Glutamatergic neuron (in vitro differentiated cells): ENCODE data around the gene ALPK3. TPM values are rescaled to one million over a fixed set of nuclear protein-coding genes. Genes with fewer than 3 reads are reported as not detected.

ENCODE experiments used
- DNase-seq: peaks from one replicate; pipeline ENCODE4 v3.0.0; 2022
- H3K27ac Mint-ChIP-seq: one replicate; pipeline ENCODE4 v1.8.0; 2020; ENCODE audit warnings: mild to moderate bottlenecking, mixed read lengths, inconsistent platforms; ENCODE audit not compliant: unreplicated experiment
- H3K27me3 Mint-ChIP-seq: one replicate; pipeline ENCODE4 v1.8.0; 2020; ENCODE audit warnings: mild to moderate bottlenecking, moderate library complexity, mixed read lengths, inconsistent platforms; ENCODE audit not compliant: unreplicated experiment
- H3K36me3 Mint-ChIP-seq: one replicate; pipeline ENCODE4 v1.8.0; 2020; ENCODE audit warnings: mild to moderate bottlenecking, mixed read lengths, inconsistent platforms; ENCODE audit not compliant: unreplicated experiment
- H3K4me1 Mint-ChIP-seq: one replicate; pipeline ENCODE4 v1.8.0; 2020; ENCODE audit warnings: mild to moderate bottlenecking, low read depth, mixed read lengths, inconsistent platforms; ENCODE audit not compliant: unreplicated experiment
- H3K4me3 Mint-ChIP-seq: one replicate; pipeline ENCODE4 v1.8.0; 2020; ENCODE audit warnings: mild to moderate bottlenecking, mixed read lengths, inconsistent platforms; ENCODE audit not compliant: unreplicated experiment
- H3K9me3 Mint-ChIP-seq: one replicate; pipeline ENCODE4 v1.8.0; 2020; ENCODE audit warnings: mild to moderate bottlenecking, moderate library complexity, mixed read lengths, inconsistent platforms; ENCODE audit not compliant: unreplicated experiment
- total RNA-seq: library from RNA; stranded (reverse); fragmentation: NEBNext Ultra II Directional; extraction: Animal tissue kit (Norgen Biotek cat#: 25700); gene quantifications from one replicate; pipeline ENCODE4 v1.2.1, GENCODE V29; 2021; ENCODE audit not compliant: unreplicated experiment
- TF ChIP-seq, protein P1 (sequence below): fragments of 200-600 bp; sonication (generic); IDR thresholded peaks from one replicate; pipeline ENCODE4 v1.5.0; 2021; ENCODE audit not compliant: partially characterized antibody, unreplicated experiment

ALPK3 gene
- total RNA-seq, 1 donor from 2014 or later = 6.8 TPM

DNA sequence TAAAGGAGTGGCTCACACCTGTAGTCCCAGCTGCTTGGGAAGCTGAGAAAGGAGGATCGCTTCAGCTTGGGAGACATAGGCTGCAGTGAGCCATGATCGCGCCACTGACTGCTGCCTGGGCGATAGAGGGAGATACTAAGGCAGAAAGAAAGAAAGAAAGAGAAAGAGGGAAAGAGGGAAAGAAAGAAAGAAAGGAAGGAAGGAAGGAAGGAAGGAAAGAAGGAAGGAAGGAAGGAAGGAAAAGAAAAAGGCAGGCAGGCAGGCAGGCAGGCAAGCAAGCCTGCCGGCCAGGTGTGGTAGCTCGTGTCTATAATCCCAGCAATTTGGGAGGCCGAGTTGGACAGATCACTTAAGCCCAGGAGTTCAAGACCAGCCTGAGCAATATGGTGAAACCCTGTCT lies 82.6 kb downstream of the ALPK3 start:
- Mint-ChIP-seq H3K4me3 (no peak overlapping the region), H3K27me3 (no peaks in the 10 kb centered on the region), H3K27ac (no peak overlapping the region), H3K9me3 (no peaks in the 10 kb centered on the region), H3K4me1 (no peaks in the 10 kb centered on the region), H3K36me3 (no peaks in the 10 kb centered on the region)
- DNase-seq = no peak
- TF ChIP-seq, protein P1, sequence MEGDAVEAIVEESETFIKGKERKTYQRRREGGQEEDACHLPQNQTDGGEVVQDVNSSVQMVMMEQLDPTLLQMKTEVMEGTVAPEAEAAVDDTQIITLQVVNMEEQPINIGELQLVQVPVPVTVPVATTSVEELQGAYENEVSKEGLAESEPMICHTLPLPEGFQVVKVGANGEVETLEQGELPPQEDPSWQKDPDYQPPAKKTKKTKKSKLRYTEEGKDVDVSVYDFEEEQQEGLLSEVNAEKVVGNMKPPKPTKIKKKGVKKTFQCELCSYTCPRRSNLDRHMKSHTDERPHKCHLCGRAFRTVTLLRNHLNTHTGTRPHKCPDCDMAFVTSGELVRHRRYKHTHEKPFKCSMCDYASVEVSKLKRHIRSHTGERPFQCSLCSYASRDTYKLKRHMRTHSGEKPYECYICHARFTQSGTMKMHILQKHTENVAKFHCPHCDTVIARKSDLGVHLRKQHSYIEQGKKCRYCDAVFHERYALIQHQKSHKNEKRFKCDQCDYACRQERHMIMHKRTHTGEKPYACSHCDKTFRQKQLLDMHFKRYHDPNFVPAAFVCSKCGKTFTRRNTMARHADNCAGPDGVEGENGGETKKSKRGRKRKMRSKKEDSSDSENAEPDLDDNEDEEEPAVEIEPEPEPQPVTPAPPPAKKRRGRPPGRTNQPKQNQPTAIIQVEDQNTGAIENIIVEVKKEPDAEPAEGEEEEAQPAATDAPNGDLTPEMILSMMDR = no peak

- Mint-ChIP-seq H3K4me3 (no peak overlapping the region), H3K36me3 (no peaks in the 10 kb centered on the region)
Observed at GRCh38 chr15:84901540-84901939, 84.4 kb downstream of the ALPK3 start.

GRCh38 chr15:84903751-84904150 lies 86.6 kb downstream of the ALPK3 start:
- Mint-ChIP-seq H3K36me3 (no peaks in the 10 kb centered on the region), H3K27ac (no peak overlapping the region), H3K9me3 (peaks cover 1% of the 10 kb centered on the region), H3K4me1 (peaks cover 3% of the 10 kb centered on the region), H3K27me3 (no peaks in the 10 kb centered on the region), H3K4me3 (no peak overlapping the region)
- DNase-seq = no peak
- TF ChIP-seq, protein P1 = no peak

More at GRCh38 chr15:84901540-84901939, 84.4 kb downstream of the ALPK3 start:
- Mint-ChIP-seq H3K4me1 (no peaks in the 10 kb centered on the region), H3K27me3 (no peaks in the 10 kb centered on the region), H3K27ac (no peak overlapping the region), H3K9me3 (no peaks in the 10 kb centered on the region)
- DNase-seq = no peak
- TF ChIP-seq, protein P1 = no peak

DNA sequence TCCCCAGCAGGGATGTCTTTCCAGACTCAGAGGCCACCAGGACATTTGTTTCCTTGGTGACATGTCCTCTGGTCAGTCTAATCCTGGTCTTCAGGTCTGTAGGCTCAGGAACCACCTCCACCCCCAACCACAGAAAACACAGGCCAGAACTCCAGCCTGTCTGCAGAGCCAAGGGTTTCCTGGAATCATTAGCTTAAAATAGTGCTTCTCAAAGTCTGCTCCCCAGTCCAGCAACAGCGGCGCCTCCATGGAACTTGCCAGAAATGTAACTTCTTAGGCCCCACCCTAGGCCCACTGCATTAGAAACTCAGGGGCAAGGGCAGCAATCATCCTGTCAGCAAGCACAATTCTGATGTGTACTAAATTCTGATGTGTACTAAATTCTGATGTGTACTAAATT lies 87.3 kb downstream of the ALPK3 start:
- peaks cover 1% of the 10 kb centered on the region for H3K9me3 Mint-ChIP-seq
- no peaks in the 10 kb centered on the region for H3K27me3 Mint-ChIP-seq
- no peak overlapping the region for H3K27ac Mint-ChIP-seq
- DNase-seq = no peak
- H3K36me3 Mint-ChIP-seq = no peaks in the 10 kb centered on the region
- TF ChIP-seq, protein P1 = no peak
- no peak overlapping the region for H3K4me3 Mint-ChIP-seq
- H3K4me1 Mint-ChIP-seq = peaks cover 6% of the 10 kb centered on the region

DNA sequence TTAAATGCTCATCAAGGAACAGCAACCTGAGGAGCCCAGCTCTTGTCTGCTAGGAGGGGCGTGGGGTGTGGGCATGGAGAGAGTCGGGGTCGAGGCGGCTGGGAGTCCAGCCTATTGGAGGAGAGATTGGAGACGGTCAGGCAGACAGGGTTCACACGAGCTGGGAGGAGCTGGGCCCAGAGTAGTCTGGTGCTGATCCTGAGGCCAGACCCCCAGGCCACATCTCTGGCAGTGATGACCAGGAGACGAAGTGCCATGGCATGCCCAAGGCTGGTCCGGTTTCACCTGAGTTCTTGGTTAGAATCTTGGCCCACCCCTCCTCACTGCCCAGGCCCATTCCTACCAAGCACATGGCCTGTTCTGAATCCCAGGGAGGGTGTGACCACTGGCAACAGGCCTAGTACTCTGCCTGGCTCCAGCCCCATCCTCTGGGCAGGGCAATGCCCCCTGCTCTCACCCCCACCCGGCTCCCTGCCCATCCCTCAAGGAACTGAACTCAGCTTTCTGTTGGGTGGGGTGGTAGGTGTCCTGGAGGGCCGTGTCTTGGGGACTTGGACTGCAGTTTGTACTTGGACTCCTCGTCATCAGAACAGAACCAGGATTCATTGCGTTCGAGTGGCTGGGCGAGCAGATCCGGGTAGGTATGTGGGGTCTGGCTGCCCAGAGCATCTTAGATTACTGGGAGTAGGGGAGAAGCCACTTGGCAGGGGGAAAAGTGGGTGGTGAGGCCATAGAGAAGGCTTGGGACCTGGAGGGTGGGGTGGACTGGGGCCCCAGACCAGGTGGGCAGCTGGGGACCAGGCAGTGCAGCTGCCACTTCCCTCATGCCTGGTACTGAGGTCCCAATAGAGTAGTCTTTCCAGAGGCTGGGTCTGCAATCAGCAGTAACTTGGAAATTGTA lies 88.1 kb downstream of the ALPK3 start:
- Mint-ChIP-seq H3K4me3 (no peak overlapping the region), H3K4me1 (peaks cover 7% of the 10 kb centered on the region), H3K9me3 (peaks cover 1% of the 10 kb centered on the region), H3K36me3 (no peaks in the 10 kb centered on the region), H3K27me3 (no peaks in the 10 kb centered on the region), H3K27ac (no peak overlapping the region)
- no peak for DNase-seq
- TF ChIP-seq, protein P1 = no peak
